GM23338 (cell line): ENCODE results near the gene IRF2BP2.

Source experiments
- CTCF ChIP-seq, 2 experiments: fragments of 200-600 bp in 1 of 2; sonication (generic) in 1 of 2; conservative IDR thresholded peaks; 2 replicates each; pipeline versions ENCODE4 v1.5.1 to v1.6.1; 2016 to 2017; ENCODE audit warnings: antibody characterized with exemption in 2 of 2, low read depth in 2 of 2, mild to moderate bottlenecking in 2 of 2, moderate library complexity in 1 of 2
- ETS1 ChIP-seq: IDR thresholded peaks from 2 replicates; pipeline ENCODE4 v1.6.1; 2016; ENCODE audit warnings: antibody characterized with exemption
- EZH2 ChIP-seq: fragments of 200-600 bp; sonication (generic); IDR thresholded peaks from one replicate; pipeline ENCODE4 v1.8.0; 2017; ENCODE audit warnings: antibody characterized with exemption, mild to moderate bottlenecking, low read depth; ENCODE audit not compliant: unreplicated experiment
- EZH2phosphoT487 ChIP-seq: fragments of 200-600 bp; sonication (generic); IDR thresholded peaks from one replicate; pipeline ENCODE4 v1.8.1; 2018; ENCODE audit warnings: antibody characterized with exemption; ENCODE audit not compliant: unreplicated experiment
- POLR2AphosphoS5 ChIP-seq: IDR thresholded peaks from 2 replicates; pipeline ENCODE4 v1.6.1; 2016; ENCODE audit warnings: antibody characterized with exemption, low read depth
- REST ChIP-seq: IDR thresholded peaks from one replicate; pipeline ENCODE4 v1.6.1; 2018; ENCODE audit warnings: antibody characterized with exemption; ENCODE audit not compliant: unreplicated experiment
- ZNF114 ChIP-seq: fragments of 250-450 bp; sonication (Bioruptor Pico); IDR thresholded peaks from 2 replicates; pipeline ENCODE4 v1.5.0; 2020; ENCODE audit warnings: mild to moderate bottlenecking, moderate library complexity

GRCh38 chr1:234631721-234632125 lies 21.7 kb upstream of the IRF2BP2 start:
- no peak for TF ChIP-seq CTCF (conservative IDR thresholded peaks at IDR 0.05; ENCODE audit: low read depth in 2 of 2)
- no peak for TF ChIP-seq REST
- no peak for TF ChIP-seq ZNF114
- TF ChIP-seq ETS1, result no peak
- TF ChIP-seq EZH2phosphoT487, result no peak
- no peak for TF ChIP-seq EZH2
- no peak for TF ChIP-seq POLR2AphosphoS5
